SU-DHL-6 (cell line): ENCODE data around the gene SCFD2.

Experiments
- H2AFZ ChIP-seq: fragments of 200-600 bp; sonication (generic); 2 replicates; pipeline ENCODE4 v1.6.1; 2014; ENCODE audit warnings: low read depth, mild to moderate bottlenecking, moderate library complexity, mixed read lengths, antibody characterized with exemption, low read length; ENCODE audit not compliant: severe bottlenecking
- H3F3A ChIP-seq: fragments of 200-600 bp; shearing (Covaris generic); 2 replicates; pipeline ENCODE4 v1.6.0; 2016; ENCODE audit warnings: antibody characterized with exemption, mild to moderate bottlenecking; ENCODE audit not compliant: insufficient read depth
- H3K27ac ChIP-seq: fragments of 200-600 bp; sonication (generic); 2 replicates; pipeline ENCODE4 v1.5.1; 2016; ENCODE audit warnings: low read depth, mild to moderate bottlenecking, low read length, moderate library complexity, mixed read lengths
- H3K27me3 ChIP-seq: fragments of 200-600 bp; sonication (generic), shearing (Covaris generic); 2 replicates; pipeline ENCODE4 v1.6.0; 2014; ENCODE audit warnings: mild to moderate bottlenecking, low read length
- H3K36me3 ChIP-seq: fragments of 200-600 bp; sonication (generic); 2 replicates; pipeline ENCODE4 v1.6.1; 2014; ENCODE audit warnings: mild to moderate bottlenecking, low read length, mixed read lengths
- H3K4me2 ChIP-seq: fragments of 300-600, 200-600 bp; shearing (Covaris generic), sonication (generic); 2 replicates; pipeline ENCODE4 v1.6.0; 2014; ENCODE audit warnings: low read length, low read depth, mild to moderate bottlenecking; ENCODE audit not compliant: poor library complexity, severe bottlenecking
- H3K4me3 ChIP-seq: fragments of 200-600 bp; sonication (generic); 2 replicates; pipeline ENCODE4 v1.5.1; 2014; ENCODE audit warnings: antibody characterized with exemption, low read length, mild to moderate bottlenecking, mixed read lengths; ENCODE audit not compliant: insufficient read depth, poor library complexity, severe bottlenecking
- H3K79me2 ChIP-seq: fragments of 200-600 bp; sonication (generic); 2 replicates; pipeline ENCODE4 v1.6.1; 2014; ENCODE audit warnings: mild to moderate bottlenecking, low read length, moderate library complexity; ENCODE audit not compliant: insufficient read depth
- H3K9ac ChIP-seq: fragments of 200-600 bp; sonication (generic); 2 replicates; pipeline ENCODE4 v1.7.0; 2014; ENCODE audit warnings: mild to moderate bottlenecking, low read length
- H3K9me2 ChIP-seq: fragments of 200-600 bp; sonication (generic); replicated peaks from 2 replicates; pipeline ENCODE4 v1.6.1; 2014; ENCODE audit warnings: low read length; ENCODE audit not compliant: insufficient read depth
- H3K9me3 ChIP-seq: fragments of 200-600 bp; sonication (generic); 2 replicates; pipeline ENCODE4 v1.6.1; 2014; ENCODE audit warnings: low read length, mixed read lengths; ENCODE audit not compliant: insufficient read depth
- H4K20me1 ChIP-seq: fragments of 200-600 bp; sonication (generic); 2 replicates; pipeline ENCODE4 v1.6.1; 2014; ENCODE audit warnings: low read depth, mild to moderate bottlenecking, antibody characterized with exemption, low read length, moderate library complexity, mixed read lengths
- CTCF ChIP-seq: fragments of 200-600 bp; sonication (generic); IDR thresholded peaks from one replicate; pipeline ENCODE4 v1.5.1; 2017; ENCODE audit warnings: antibody characterized with exemption, mild to moderate bottlenecking, low read length, moderate library complexity; ENCODE audit not compliant: insufficient read depth, poor library complexity, severe bottlenecking
- EZH2phosphoT487 ChIP-seq: fragments of 200-600 bp; sonication (generic), shearing (Covaris generic); conservative IDR thresholded peaks from 2 replicates; pipeline ENCODE4 v1.6.1; 2018; ENCODE audit warnings: mild to moderate bottlenecking, antibody characterized with exemption, low read length, moderate library complexity, mixed read lengths

The SCFD2 gene

DNA sequence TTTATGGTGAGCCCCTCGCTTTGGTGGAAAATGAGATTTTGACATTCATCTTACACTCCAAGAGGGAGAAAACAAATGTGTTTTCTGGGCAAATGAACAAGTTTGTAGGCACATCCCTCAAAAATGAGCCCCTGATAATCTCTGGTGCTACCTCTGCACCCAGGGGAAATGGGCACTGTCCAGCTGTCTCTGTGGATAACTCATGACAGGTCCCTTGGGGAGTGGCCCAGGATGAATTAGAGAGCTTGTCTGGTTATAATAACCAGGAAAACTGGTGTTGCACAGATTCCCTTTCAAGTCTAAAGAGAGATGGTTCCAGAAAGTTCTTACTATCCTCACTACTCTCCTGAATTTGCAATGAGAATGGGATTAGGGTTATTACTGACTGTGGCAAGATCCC, 496.2 kb downstream of the SCFD2 start:
- no peaks in the 10 kb centered on the region for H3K79me2 ChIP-seq
- H3K9me2 ChIP-seq = no peaks in the 10 kb centered on the region
- H2AFZ ChIP-seq = no peak overlapping the region
- H3K4me2 ChIP-seq = no peak overlapping the region
- no peaks in the 10 kb centered on the region for H3K27me3 ChIP-seq
- H3K36me3 ChIP-seq = no peaks in the 10 kb centered on the region
- H3K9me3 ChIP-seq = no peaks in the 10 kb centered on the region
- TF ChIP-seq CTCF = no peak
- no peak overlapping the region for H3K4me3 ChIP-seq
- no peaks in the 10 kb centered on the region for H4K20me1 ChIP-seq
- no peaks in the 10 kb centered on the region for H3F3A ChIP-seq
- no peak overlapping the region for H3K9ac ChIP-seq
- no peak overlapping the region for H3K27ac ChIP-seq

DNA sequence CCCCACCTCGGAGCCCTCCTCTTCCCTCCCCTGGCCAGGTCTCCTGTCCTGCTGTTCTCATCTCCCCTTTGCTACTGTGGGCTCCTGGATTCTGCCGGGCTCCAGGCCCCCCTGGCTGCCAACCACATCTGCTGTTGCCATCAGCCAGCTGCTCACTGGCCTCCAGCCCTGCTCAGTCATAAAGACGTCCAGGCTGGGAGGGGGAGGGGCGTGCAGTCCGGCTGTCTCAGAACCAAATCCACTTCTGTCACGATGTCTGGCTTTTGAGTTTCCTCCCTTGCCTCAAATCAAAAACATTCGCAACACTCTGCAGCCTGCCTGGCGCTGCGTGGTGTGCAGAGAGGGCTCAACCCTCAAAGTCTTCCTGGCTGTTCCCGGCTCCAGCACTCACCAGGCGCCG, 496.7 kb downstream of the SCFD2 start:
- TF ChIP-seq CTCF (no peak), EZH2phosphoT487 (no peak)
- H4K20me1 ChIP-seq = no peaks in the 10 kb centered on the region
- H3F3A ChIP-seq = no peaks in the 10 kb centered on the region
- H2AFZ ChIP-seq = no peak overlapping the region
- no peaks in the 10 kb centered on the region for H3K36me3 ChIP-seq
- H3K27ac ChIP-seq = no peak overlapping the region
- no peak overlapping the region for H3K9ac ChIP-seq
- H3K9me3 ChIP-seq = no peaks in the 10 kb centered on the region
- no peak overlapping the region for H3K4me3 ChIP-seq
- no peaks in the 10 kb centered on the region for H3K79me2 ChIP-seq
- no peaks in the 10 kb centered on the region for H3K9me2 ChIP-seq
- no peak overlapping the region for H3K4me2 ChIP-seq
- H3K27me3 ChIP-seq = no peaks in the 10 kb centered on the region

DNA sequence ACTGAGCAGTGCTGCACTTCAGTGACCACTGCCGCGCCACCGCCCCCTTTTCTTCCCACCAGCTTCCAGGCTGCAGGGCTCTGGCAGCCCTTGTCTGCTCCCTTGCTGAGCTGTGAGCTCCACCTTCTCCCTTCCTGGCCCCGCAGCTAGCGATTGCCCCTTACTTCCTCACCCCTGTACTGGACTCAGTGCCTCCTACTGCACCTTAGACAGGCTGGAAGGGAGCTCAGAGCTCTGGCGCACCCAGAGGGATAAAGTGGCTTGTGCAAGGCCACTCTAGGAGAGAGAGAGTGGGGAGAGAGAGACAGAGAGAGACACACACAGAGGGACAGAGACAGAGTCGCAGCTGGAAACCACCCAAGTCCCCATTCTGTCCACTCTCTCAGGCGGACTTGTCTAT, 497.7 kb downstream of the SCFD2 start:
- no peaks in the 10 kb centered on the region for H3K9me3 ChIP-seq
- TF ChIP-seq CTCF = no peak
- TF ChIP-seq EZH2phosphoT487 = no peak
- no peak overlapping the region for H3K4me3 ChIP-seq
- H3K36me3 ChIP-seq = no peaks in the 10 kb centered on the region
- H3K9me2 ChIP-seq = no peaks in the 10 kb centered on the region
- H4K20me1 ChIP-seq = no peaks in the 10 kb centered on the region
- H3K4me2 ChIP-seq = no peak overlapping the region
- H3K27ac ChIP-seq = no peak overlapping the region
- no peaks in the 10 kb centered on the region for H3K79me2 ChIP-seq
- H3F3A ChIP-seq = no peaks in the 10 kb centered on the region
- no peaks in the 10 kb centered on the region for H3K27me3 ChIP-seq
- no peak overlapping the region for H2AFZ ChIP-seq
- H3K9ac ChIP-seq = no peak overlapping the region

DNA sequence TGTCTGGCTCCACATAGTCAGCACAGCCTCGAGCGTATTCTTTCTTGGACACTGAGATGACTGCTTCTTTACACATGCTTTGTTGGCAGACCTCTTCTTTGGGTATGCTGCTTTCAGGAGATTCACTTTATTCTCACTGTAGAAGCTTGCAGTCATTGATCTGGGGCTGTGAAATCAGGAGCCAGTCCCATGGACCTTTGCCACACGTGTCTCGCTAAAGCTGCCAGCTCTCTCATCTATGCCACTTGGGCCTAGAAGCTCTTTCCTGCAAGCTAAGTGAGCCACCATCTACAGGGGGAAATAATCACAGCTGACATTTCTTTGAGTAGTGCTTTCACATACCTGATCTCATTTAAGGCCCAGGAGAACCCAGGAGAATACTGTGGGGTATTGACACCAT, 498.7 kb downstream of the SCFD2 start:
- H3K9ac ChIP-seq = no peak overlapping the region
- no peaks in the 10 kb centered on the region for H4K20me1 ChIP-seq
- no peaks in the 10 kb centered on the region for H3K36me3 ChIP-seq
- H3K79me2 ChIP-seq = no peaks in the 10 kb centered on the region
- no peak overlapping the region for H3K4me3 ChIP-seq
- TF ChIP-seq CTCF = no peak
- no peak for TF ChIP-seq EZH2phosphoT487
- no peaks in the 10 kb centered on the region for H3K27me3 ChIP-seq
- H3K27ac ChIP-seq = no peak overlapping the region
- no peaks in the 10 kb centered on the region for H3K9me2 ChIP-seq
- H3K4me2 ChIP-seq = no peak overlapping the region
- H2AFZ ChIP-seq = no peak overlapping the region
- no peaks in the 10 kb centered on the region for H3F3A ChIP-seq
- no peaks in the 10 kb centered on the region for H3K9me3 ChIP-seq
